NCI-H345 (cell line): ENCODE results near the gene FAM72A.
"Not testable (repeated sequence)": the region's sequence is repeated elsewhere in the genome, so short reads cannot be mapped to it uniquely, and the experiment has no call there.

Experiments
- DNase-seq: peaks from one replicate; lab custom pipeline; 2025; lab: John Stamatoyannopoulos, UW

Gene FAM72A

DNA sequence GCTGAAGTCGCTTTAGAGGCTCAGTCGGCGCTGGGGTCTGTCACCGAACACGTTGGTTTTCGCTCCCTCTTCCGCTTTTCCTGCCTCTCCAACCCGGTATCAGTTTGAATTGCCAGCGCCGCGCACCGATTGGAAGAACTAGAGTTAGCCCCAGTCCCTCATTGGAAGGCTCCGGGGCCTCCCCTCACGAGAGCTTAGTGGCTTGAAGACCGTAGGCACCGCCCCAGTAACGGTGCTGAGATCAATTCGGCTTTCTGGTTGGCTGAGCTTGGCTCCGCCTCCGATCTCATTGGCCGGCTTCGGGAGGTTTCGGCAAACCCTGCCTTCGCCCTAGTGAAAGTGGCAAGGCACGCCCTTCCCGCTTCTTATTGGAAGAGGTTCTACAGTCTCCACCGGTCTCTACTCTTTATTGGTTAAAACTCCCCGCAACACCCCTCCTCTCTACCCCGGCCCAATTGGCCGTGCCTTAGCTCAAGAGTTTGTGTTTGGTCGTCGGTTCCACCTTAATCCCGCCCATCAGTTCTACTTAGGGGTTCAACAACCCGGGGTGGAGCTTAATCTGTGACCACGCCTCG, at the start of gene FAM72A:
Gene FAM72A (minus strand): TSS at position 51 of the 575 bp plus-strand sequence. CDS start 814 bp downstream, outside the sequence.
- peak; percentile 100 for DNase-seq

DNA sequence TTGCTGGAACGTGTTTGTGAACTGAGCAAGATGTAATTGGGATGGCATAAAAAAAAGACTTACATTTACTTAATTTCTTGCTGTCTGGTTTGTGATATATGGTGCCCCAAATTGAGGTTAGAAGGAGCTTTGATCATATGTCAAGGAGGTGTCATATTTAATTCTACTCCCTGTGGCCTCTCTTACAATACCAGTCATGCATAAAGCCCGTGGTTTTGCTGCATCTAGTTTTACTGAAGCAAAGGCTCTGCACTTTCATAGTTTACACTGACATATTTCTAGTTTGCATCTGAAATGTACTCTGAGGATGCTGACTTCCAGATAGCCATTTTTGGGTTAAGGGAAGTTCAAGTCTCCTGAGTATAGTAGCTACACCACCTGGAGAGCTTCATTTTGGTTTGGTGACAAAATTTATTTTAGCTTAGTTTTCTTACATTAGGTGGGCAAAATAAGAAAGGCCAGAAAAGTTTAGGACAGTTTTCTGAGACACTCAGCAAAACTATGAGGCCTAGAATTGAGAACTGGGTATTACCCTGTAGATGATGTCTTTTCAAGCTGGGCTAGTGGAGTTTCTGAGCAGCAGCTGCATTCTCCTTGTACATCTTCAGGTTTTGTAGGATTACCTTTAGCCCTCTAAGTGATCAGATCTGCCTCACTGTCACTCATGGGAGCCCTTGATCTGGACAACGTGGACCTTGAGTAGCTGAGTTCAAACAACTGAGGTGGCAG, 48.5 kb upstream of the FAM72A start:
- not testable (repeated sequence) for DNase-seq

DNA sequence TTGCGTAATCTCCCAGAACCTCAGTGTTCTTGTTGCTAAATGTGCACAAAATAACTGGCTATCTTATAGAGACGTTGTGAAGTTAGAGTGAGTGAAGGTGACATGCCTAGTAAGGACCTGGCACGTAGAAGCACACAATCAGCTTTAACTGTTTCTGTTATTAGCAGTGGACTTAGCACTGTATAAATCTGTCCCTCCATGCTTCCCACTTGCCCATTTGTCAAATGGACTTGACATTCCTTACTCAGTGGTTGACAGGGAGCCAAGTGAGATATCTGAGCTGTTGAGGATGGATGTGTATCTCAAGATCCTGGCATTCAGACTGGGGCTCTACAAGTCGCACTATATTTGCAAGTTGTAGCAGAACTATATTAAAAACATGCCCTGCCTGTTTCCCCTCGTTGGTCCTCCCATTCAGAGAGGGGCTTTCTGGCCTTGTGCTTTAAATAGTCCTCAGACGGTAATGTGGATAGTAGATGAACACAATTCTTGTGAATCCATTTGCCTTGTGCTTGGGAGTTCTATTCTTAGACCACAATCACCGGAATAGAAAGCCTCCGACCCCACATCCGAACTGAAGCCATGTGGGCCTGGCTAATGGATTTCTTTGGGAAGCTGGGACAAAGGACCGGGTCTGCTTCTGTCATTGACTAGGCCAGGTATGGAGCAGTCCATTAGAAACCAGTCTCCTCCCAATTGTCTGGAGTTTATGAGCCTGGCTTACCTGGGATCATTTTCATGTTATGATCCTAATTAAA, 43.7 kb upstream of the FAM72A start:
- not testable (repeated sequence) for DNase-seq

GRCh38 chr1:206245479-206245878, 42.8 kb upstream of the FAM72A start:
- DNase-seq = not testable (repeated sequence)

- DNase-seq = not testable (repeated sequence)
Measured at GRCh38 chr1:206243335-206243734, 40.7 kb upstream of the FAM72A start.

- DNase-seq = not testable (repeated sequence)
Measured at GRCh38 chr1:206240288-206240687, 37.6 kb upstream of the FAM72A start.

- DNase-seq = not testable (repeated sequence)
Measured at GRCh38 chr1:206235190-206235589, 32.6 kb upstream of the FAM72A start.

GRCh38 chr1:206234189-206234916, 31.7 kb upstream of the FAM72A start:
- not testable (repeated sequence) for DNase-seq

- DNase-seq = not testable (repeated sequence)
Measured at GRCh38 chr1:206232970-206233645, 30.5 kb upstream of the FAM72A start.

GRCh38 chr1:206231989-206232388, 29.4 kb upstream of the FAM72A start:
- DNase-seq = not testable (repeated sequence)

DNA sequence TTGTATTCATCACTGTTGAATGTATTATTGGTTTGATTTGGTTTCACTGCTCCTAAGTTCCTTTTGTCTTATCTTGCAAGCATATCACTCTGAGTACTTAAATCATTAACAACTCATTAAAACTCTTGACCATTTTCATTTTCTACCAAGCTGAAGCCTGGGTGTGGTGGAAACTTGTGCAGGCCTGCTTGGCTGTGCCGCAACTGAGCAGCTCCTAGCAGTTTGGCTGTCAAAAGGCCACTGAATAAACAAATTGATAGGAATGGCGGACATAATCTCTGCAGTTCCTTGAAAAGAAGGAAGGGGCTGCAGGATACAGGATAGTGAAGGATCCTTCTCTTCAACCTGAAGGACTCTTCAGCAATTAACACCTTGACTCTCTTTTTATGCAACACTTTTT, 26.6 kb upstream of the FAM72A start:
- DNase-seq = not testable (repeated sequence)

GRCh38 chr1:206226886-206227285, 24.2 kb upstream of the FAM72A start:
- DNase-seq = not testable (repeated sequence)

- DNase-seq = not testable (repeated sequence)
Measured at GRCh38 chr1:206225386-206225785, 22.7 kb upstream of the FAM72A start.

DNA sequence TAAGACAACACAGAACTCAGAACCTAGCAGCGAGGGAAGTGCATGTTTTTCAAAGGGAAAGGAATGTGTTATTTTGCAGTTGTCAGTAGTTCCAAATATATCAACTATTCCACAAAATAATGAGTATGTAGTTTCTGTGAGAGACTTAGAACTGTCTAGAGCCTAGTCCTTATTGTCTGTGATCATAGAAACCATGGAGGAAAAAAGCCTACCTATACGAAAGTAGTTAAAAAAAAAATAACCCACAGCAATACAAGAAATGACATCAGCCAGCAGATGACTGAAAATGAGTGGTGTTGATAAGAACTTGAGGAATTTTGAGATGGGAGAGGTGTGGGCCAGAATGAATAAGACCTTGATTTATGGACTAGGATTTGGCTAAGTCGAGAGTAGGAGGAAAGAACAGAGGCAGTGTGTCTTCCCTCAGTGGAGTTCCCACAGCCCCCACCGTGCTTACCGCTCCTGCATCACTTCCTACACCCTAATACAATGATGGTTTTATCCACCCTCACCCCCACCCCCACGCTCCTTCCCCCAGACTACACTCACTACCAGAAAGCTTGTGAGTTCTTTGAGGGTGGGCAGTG, 21.6 kb upstream of the FAM72A start:
- DNase-seq = not testable (repeated sequence)

DNA sequence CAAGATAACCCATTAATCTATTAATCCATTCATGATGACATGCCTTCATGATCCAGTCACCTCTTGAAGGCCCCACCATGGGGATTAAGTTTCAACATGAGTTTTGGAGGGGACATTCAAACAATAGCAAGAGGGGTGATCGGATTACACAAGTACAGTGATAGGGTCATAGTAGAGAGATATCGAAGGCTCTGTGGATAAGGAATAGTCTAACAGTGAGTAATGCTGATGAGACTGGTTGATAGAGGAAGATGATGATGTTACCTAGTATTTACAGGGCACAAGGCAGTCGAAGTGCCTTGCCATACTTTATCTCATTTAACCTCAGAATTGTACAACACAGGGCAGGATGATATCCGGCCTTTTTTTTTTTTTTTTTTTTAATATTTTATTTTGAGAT, 18.9 kb upstream of the FAM72A start:
- DNase-seq = not testable (repeated sequence)

DNA sequence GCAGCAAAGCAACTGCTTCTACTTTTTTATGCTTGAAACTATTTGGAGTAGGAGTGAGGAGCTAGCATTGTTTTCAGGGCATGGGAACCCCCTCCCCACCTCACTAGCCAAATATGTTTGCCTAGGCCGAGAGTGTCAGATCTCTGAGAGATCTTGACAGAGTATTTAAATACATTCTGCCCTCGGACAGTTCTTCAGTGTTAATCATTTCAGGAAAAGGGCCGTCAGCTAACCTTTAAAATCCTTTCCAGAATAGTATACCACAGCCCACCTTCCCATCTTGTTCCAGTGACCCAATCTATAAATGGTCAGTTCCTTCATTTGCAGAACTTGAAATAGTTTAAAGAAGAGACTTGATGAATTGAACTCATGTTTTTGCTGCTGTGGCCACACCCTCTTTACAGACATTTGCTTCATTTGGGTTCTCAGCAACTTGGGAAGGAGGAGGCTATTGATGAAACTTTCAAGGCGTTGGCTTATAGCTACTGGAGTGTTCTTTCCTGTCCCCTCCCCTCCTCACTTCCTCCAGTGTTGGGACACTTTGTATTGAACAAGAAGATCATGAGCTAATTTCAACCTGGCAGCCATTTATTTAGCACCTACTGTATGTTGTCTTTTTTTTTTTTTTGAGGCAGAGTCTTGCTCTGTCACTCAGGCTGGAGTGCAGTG, 17.8 kb upstream of the FAM72A start:
- not testable (repeated sequence) for DNase-seq

DNA sequence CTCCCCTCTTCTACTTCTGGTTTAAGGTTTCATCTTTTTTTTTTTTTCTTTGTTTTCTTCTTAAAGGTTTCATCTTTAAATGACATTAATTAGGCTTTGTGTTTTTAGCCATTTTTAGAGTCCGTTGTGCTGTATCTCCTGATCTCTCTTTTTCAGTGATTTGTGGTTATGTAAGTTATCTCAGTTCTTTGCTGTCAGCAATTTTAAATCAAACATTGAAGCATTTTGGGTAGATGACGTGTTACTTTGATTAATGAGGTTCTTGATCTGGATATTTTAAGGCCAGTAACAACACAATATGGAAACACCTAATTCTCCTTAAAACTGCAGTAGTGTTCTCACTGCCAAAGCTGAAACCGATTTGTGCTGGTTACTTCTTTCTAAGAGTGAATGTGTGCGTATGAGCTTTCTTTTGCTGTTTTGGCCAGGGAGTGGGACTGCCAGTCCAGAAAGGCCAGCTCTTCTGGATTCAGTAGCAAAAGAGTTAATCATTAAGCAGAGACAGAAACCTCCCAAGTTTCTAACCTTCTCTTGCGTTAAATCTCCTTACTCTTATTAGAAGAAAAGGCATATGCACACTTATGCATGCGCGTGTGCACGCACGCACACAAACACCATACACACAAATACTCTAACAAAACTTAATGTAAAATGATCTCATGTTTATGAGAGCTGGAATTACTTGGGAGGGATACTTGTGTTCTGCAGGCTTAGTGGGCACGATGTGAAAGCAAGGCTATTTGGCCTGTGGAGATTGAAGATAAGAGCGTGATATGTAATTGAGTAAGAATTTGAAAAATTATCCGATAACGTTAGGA, 17.1 kb upstream of the FAM72A start:
- DNase-seq = not testable (repeated sequence)

GRCh38 chr1:206218765-206219164, 16.1 kb upstream of the FAM72A start:
- DNase-seq = not testable (repeated sequence)

GRCh38 chr1:206218285-206218684, 15.6 kb upstream of the FAM72A start:
- not testable (repeated sequence) for DNase-seq
